Vagina (tissue), 2 donors: Measurements from ENCODE around the gene PLD1. TPM values are rescaled to one million over a fixed set of nuclear protein-coding genes. Genes with fewer than 3 reads are reported as not detected.

Experiments
- DNase-seq, 2 donors: peaks; one replicate each; pipeline ENCODE4 v3.0.0-alpha.2; 2017; ENCODE audit errors: extremely low spot score in 2 of 2
- H3K27ac ChIP-seq: fragments of 200-600 bp; sonication (generic); one replicate; pipeline ENCODE4 v1.5.1; 2019
- H3K27me3 ChIP-seq: fragments of 200-600 bp; sonication (generic); one replicate; pipeline ENCODE4 v1.5.1; 2019
- H3K36me3 ChIP-seq, 2 donors: fragments of 200-600 bp; sonication (generic); one replicate each; pipeline ENCODE4 v1.5.1; 2017 to 2019
- H3K4me1 ChIP-seq: fragments of 200-600 bp; sonication (generic); one replicate; pipeline ENCODE4 v1.5.1; 2019
- H3K4me3 ChIP-seq, 2 donors: fragments of 200-600 bp; sonication (generic); 1 replicate in 1 of 2; 2 replicates in 1 of 2; pipeline ENCODE4 v1.5.1; 2016 to 2019
- H3K9me3 ChIP-seq: fragments of 200-600 bp; sonication (generic); one replicate; pipeline ENCODE4 v1.5.1; 2019
- CTCF ChIP-seq, 3 experiments: fragments of 450-650 bp in 2 of 3; fragments of 200-600 bp in 1 of 3; sonication (generic) in 1 of 3; IDR thresholded peaks; one replicate each; pipeline ENCODE4 v1.5.1; 2017 to 2019; ENCODE audit warnings: antibody characterized with exemption in 3 of 3, mild to moderate bottlenecking in 2 of 3, moderate library complexity in 2 of 3
- POLR2A ChIP-seq, 2 donors: fragments of 450-650 bp; IDR thresholded peaks; one replicate each; pipeline ENCODE4 v1.6.1; 2017; ENCODE audit warnings: antibody characterized with exemption in 2 of 2, mild to moderate bottlenecking in 2 of 2, moderate library complexity in 2 of 2
- POLR2AphosphoS5 ChIP-seq, 2 donors: sonication (generic); formaldehyde crosslinking; IDR thresholded peaks; one replicate each; pipeline ENCODE4 v1.9.0; 2017; ENCODE audit warnings: antibody characterized with exemption in 2 of 2, mild to moderate bottlenecking in 2 of 2, low read depth in 1 of 2; ENCODE audit not compliant: insufficient read depth in 1 of 2
- intact Hi-C: fragments of 100-400 bp; cut with DNase I; formaldehyde crosslinking; loops from one replicate; pipeline ENCODE4 v1.15.1; 2023
- total RNA-seq: library from RNA; depleted of rRNA; stranded (reverse); fragments of >200 nt; gene quantifications from one replicate; pipeline ENCODE4 v1.2.3, GENCODE V29; 2016

The PLD1 gene
- total RNA-seq, 1 donor from 2014 or later, result 35.6 TPM

GRCh38 chr3:171744158-171744741 lies 66.0 kb downstream of the PLD1 start:
- DNase-seq, result no peak
- H3K4me3 ChIP-seq, result no peak overlapping the region
- H3K4me1 ChIP-seq, result peaks cover 32% of the 10 kb centered on the region
- no peaks in the 10 kb centered on the region for H3K27me3 ChIP-seq
- TF ChIP-seq CTCF (IDR thresholded peaks at IDR 0.05), result no peak
- no peak for TF ChIP-seq POLR2A (IDR thresholded peaks at IDR 0.05)
- no peak for TF ChIP-seq POLR2AphosphoS5 (IDR thresholded peaks at IDR 0.05; ENCODE audit: insufficient read depth in 1 of 2, low read depth in 1 of 2)
- intact Hi-C loops, result no loop called here
- H3K9me3 ChIP-seq, result no peaks in the 10 kb centered on the region
- H3K36me3 ChIP-seq, result no peaks in the 10 kb centered on the region
- H3K27ac ChIP-seq, result no peak overlapping the region

GRCh38 chr3:171743327-171744157 lies 66.7 kb downstream of the PLD1 start:
- no peak overlapping the region for H3K27ac ChIP-seq
- H3K9me3 ChIP-seq, result no peaks in the 10 kb centered on the region
- no peaks in the 10 kb centered on the region for H3K36me3 ChIP-seq
- intact Hi-C loops, result no loop called here
- H3K27me3 ChIP-seq, result no peaks in the 10 kb centered on the region
- no peak for TF ChIP-seq CTCF (IDR thresholded peaks at IDR 0.05)
- TF ChIP-seq POLR2AphosphoS5 (IDR thresholded peaks at IDR 0.05; ENCODE audit: insufficient read depth in 1 of 2, low read depth in 1 of 2), result no peak
- TF ChIP-seq POLR2A (IDR thresholded peaks at IDR 0.05), result no peak
- H3K4me1 ChIP-seq, result peaks cover 25% of the 10 kb centered on the region
- H3K4me3 ChIP-seq, result no peak overlapping the region
- no peak for DNase-seq

- H3K4me1 ChIP-seq, result peaks cover 9% of the 10 kb centered on the region
- TF ChIP-seq CTCF (IDR thresholded peaks at IDR 0.05), result no peak
- no peak for TF ChIP-seq POLR2A (IDR thresholded peaks at IDR 0.05)
- no peak for TF ChIP-seq POLR2AphosphoS5 (IDR thresholded peaks at IDR 0.05; ENCODE audit: insufficient read depth in 1 of 2, low read depth in 1 of 2)
- intact Hi-C loops, result no loop called here
- H3K27me3 ChIP-seq, result no peaks in the 10 kb centered on the region
- H3K9me3 ChIP-seq, result no peaks in the 10 kb centered on the region
- no peaks in the 10 kb centered on the region for H3K36me3 ChIP-seq
- no peak overlapping the region for H3K4me3 ChIP-seq
- DNase-seq, result no peak
- H3K27ac ChIP-seq, result no peak overlapping the region
Observed at GRCh38 chr3:171741377-171741776, 68.9 kb downstream of the PLD1 start.

GRCh38 chr3:171736556-171736955 lies 73.7 kb downstream of the PLD1 start:
- TF ChIP-seq CTCF (IDR thresholded peaks at IDR 0.05) (no peak), POLR2A (IDR thresholded peaks at IDR 0.05) (no peak), POLR2AphosphoS5 (IDR thresholded peaks at IDR 0.05; ENCODE audit: insufficient read depth in 1 of 2, low read depth in 1 of 2) (no peak)

GRCh38 chr3:171733561-171733960 lies 76.7 kb downstream of the PLD1 start:
- DNase-seq, result no peak
- Histone ChIP-seq H3K4me3 (no peak overlapping the region), H3K9me3 (no peaks in the 10 kb centered on the region), H3K27ac (no peak overlapping the region), H3K36me3 (peaks cover 0 to 5% of the 10 kb centered on the region in 2 donors), H3K27me3 (no peaks in the 10 kb centered on the region), H3K4me1 (no peaks in the 10 kb centered on the region)
- intact Hi-C loops, result no loop called here
- no peak for TF ChIP-seq POLR2A (IDR thresholded peaks at IDR 0.05)
- TF ChIP-seq CTCF (IDR thresholded peaks at IDR 0.05), result no peak
- no peak for TF ChIP-seq POLR2AphosphoS5 (IDR thresholded peaks at IDR 0.05; ENCODE audit: insufficient read depth in 1 of 2, low read depth in 1 of 2)

More at GRCh38 chr3:171736556-171736955, 73.7 kb downstream of the PLD1 start:
- H3K4me3 ChIP-seq, result no peak overlapping the region
- DNase-seq, result no peak
- no peaks in the 10 kb centered on the region for H3K9me3 ChIP-seq
- intact Hi-C loops, result no loop called here
- H3K4me1 ChIP-seq, result peaks cover 9% of the 10 kb centered on the region
- H3K36me3 ChIP-seq, result peaks cover 0 to 5% of the 10 kb centered on the region in 2 donors
- H3K27ac ChIP-seq, result no peak overlapping the region
- no peaks in the 10 kb centered on the region for H3K27me3 ChIP-seq
